K562 (cell line): Measurements from ENCODE around the gene CYSRT1. TPM values are rescaled to one million over a fixed set of nuclear protein-coding genes. Genes with fewer than 3 reads are reported as not detected.

Source experiments
- ATAC-seq: fragments of 200-7000 bp; cut with Tn5 transposase; 3 replicates; pipeline ENCODE4 v1.9.1; 2020; ENCODE audit warnings: moderate library complexity
- BruUV-seq: library from RNA; stranded (reverse); fragments of 400-500 nt; replicated peaks from 2 replicates; lab custom pipeline; 2021; lab: Mats Ljungman, UMichigan
- CTCF ChIA-PET: fragments of 300-600 bp; formaldehyde crosslinking; extraction: SDS; loops from one replicate; lab custom pipeline; 2021; ENCODE audit warnings: low intra/inter-chr PET ratio; lab: Yijun Ruan, JAX
- POLR2A ChIA-PET: fragments of 300-600, 350-650 bp; sonication (Branson Sonifier 250); formaldehyde crosslinking; extraction: SDS; loops from one replicate; lab custom pipeline; 2021; ENCODE audit warnings: antibody characterized with exemption, inconsistent platforms; lab: Yijun Ruan, JAX
- DNase-seq, 4 experiments: peaks; one replicate each; pipeline versions ENCODE4 v3.0.0 to v3.0.0-alpha.2; 2011 to 2018; ENCODE audit warnings: low spot score in 3 of 4, mixed read lengths in 3 of 4; ENCODE audit errors: extremely low read depth in 1 of 4
- FAIRE-seq: peaks from 2 replicates; lab custom pipeline; 2011; peaks lifted over from hg19 to GRCh38; lab: Jason Lieb, UNC
- H2AFZ ChIP-seq: 2 replicates; pipeline ENCODE4 v1.6.0; 2011; ENCODE audit warnings: low read depth, low read length, control low read depth, inconsistent platforms
- H3K27ac ChIP-seq: fragments of 200-600 bp; 3 replicates; pipeline ENCODE4 v1.8.0; 2011; ENCODE audit warnings: low read depth, mild to moderate bottlenecking, control low read depth, inconsistent platforms, low read length, moderate library complexity, mixed read lengths; ENCODE audit errors: extremely low read depth
- H3K27me3 ChIP-seq, 2 experiments: fragments of 300-600 bp in 1 of 2; 2 replicates in 1 of 2; 3 replicates in 1 of 2; pipeline versions ENCODE4 v1.6.0 to v1.8.0; 2011; ENCODE audit warnings: inconsistent platforms in 2 of 2, low read length in 2 of 2, mild to moderate bottlenecking in 1 of 2, mixed read lengths in 1 of 2, moderate library complexity in 1 of 2; ENCODE audit not compliant: control insufficient read depth in 2 of 2, insufficient read depth in 2 of 2
- H3K36me3 ChIP-seq: fragments of 300-600 bp; 3 replicates; pipeline ENCODE4 v1.8.0; 2011; ENCODE audit warnings: mild to moderate bottlenecking, low read length, inconsistent platforms; ENCODE audit not compliant: control insufficient read depth, insufficient read depth
- H3K4me1 ChIP-seq, 2 experiments: fragments of 200-600 bp in 1 of 2; replicated peaks in 1 of 2; 2 replicates in 1 of 2; 3 replicates in 1 of 2; pipeline versions ENCODE4 v1.5.1 to v1.8.0; 2011; ENCODE audit warnings: inconsistent platforms in 2 of 2, low read length in 2 of 2, mild to moderate bottlenecking in 1 of 2, mixed read lengths in 1 of 2, moderate library complexity in 1 of 2; ENCODE audit not compliant: control insufficient read depth in 2 of 2, insufficient read depth in 2 of 2
- H3K4me2 ChIP-seq: 2 replicates; pipeline ENCODE4 v1.6.1; 2011; ENCODE audit warnings: low read length, control low read depth, inconsistent platforms, mixed read lengths; ENCODE audit not compliant: insufficient read depth
- H3K4me3 ChIP-seq: fragments of 200-600 bp; sonication (generic), shearing (Covaris generic); 2 replicates; pipeline ENCODE4 v1.5.1; 2016; ENCODE audit warnings: control low read depth, inconsistent platforms
- H3K79me2 ChIP-seq: fragments of 200-600 bp; 3 replicates; pipeline ENCODE4 v1.8.0; 2011; ENCODE audit warnings: low read length, inconsistent platforms; ENCODE audit not compliant: control insufficient read depth, insufficient read depth
- H3K9ac ChIP-seq, 2 experiments: 2 replicates each; pipeline versions ENCODE4 v1.6.0 to v1.6.1; 2011; ENCODE audit warnings: low read depth in 2 of 2, low read length in 2 of 2, control low read depth in 1 of 2, inconsistent platforms in 1 of 2, mild to moderate bottlenecking in 1 of 2, mixed read lengths in 1 of 2; ENCODE audit not compliant: insufficient read depth in 1 of 2
- H3K9me1 ChIP-seq: one replicate; pipeline ENCODE4 v1.6.0; 2011; ENCODE audit warnings: inconsistent platforms, mild to moderate bottlenecking, low read length, moderate library complexity; ENCODE audit not compliant: control insufficient read depth, insufficient read depth
- H3K9me3 ChIP-seq: replicated peaks from 2 replicates; pipeline ENCODE4 v1.5.1; 2011; ENCODE audit warnings: low read depth, low read length, inconsistent platforms; ENCODE audit not compliant: control insufficient read depth, insufficient read depth
- H4K20me1 ChIP-seq: replicated peaks from 2 replicates; pipeline ENCODE4 v1.6.1; 2011; ENCODE audit warnings: low read length, inconsistent platforms, mixed read lengths; ENCODE audit not compliant: control insufficient read depth, insufficient read depth
- ATF1 ChIP-seq, 2 experiments: fragments of 450-650 bp in 1 of 2; IDR thresholded peaks; 2 replicates each; pipeline ENCODE4 v1.6.1; 2016; ENCODE audit warnings: missing compliant biosample characterization in 1 of 2, missing genetic modification characterization in 1 of 2
- CTCFL ChIP-seq: IDR thresholded peaks from 2 replicates; pipeline ENCODE4 v1.6.1; 2011; ENCODE audit warnings: borderline replicate concordance, low read depth, mild to moderate bottlenecking, moderate library complexity, low read length; ENCODE audit not compliant: insufficient read depth, poor library complexity, severe bottlenecking
- FIP1L1 ChIP-seq: fragments of 200-400 bp; formaldehyde crosslinking; IDR thresholded peaks from 2 replicates; pipeline ENCODE4 v1.6.1; 2018; ENCODE audit warnings: mild to moderate bottlenecking, low read depth, low read length; ENCODE audit not compliant: poor library complexity, severe bottlenecking
- GATAD2A ChIP-seq: fragments of 450-650 bp; IDR thresholded peaks from 2 replicates; pipeline ENCODE4 v1.6.1; 2017
- IFI16 ChIP-seq: fragments of 250-450 bp; sonication (Bioruptor Pico); IDR thresholded peaks from 2 replicates; pipeline ENCODE4 v2.1.2; 2022; ENCODE audit warnings: mild to moderate bottlenecking, inconsistent platforms
- MAZ ChIP-seq, 2 experiments: fragments of 450-650 bp in 1 of 2; sonication (generic) in 1 of 2; formaldehyde crosslinking; IDR thresholded peaks in 1 of 2; conservative IDR thresholded peaks in 1 of 2; 2 replicates each; pipeline versions ENCODE4 v1.4.0 to v1.5.0; 2020; ENCODE audit warnings: mild to moderate bottlenecking in 1 of 2, missing genetic modification reagents in 1 of 2
- NR2C1 ChIP-seq, 2 experiments: fragments of 450-650 bp; IDR thresholded peaks; 2 replicates each; pipeline ENCODE4 v1.6.1; 2017; ENCODE audit warnings: mild to moderate bottlenecking in 2 of 2, antibody characterized with exemption in 1 of 2, inconsistent platforms in 1 of 2, missing compliant biosample characterization in 1 of 2, missing genetic modification characterization in 1 of 2
- PHTF2 ChIP-seq: fragments of 250-450 bp; sonication (Bioruptor Pico); IDR thresholded peaks from 2 replicates; pipeline ENCODE4 v1.5.0; 2021; ENCODE audit warnings: mild to moderate bottlenecking
- VEZF1 ChIP-seq: fragments of 200-800 bp; sonication (Bioruptor generic); IDR thresholded peaks from 2 replicates; pipeline ENCODE4 v1.6.1; 2017; ENCODE audit warnings: missing genetic modification characterization, missing compliant biosample characterization
- ZNF445 ChIP-seq: fragments of 250-450 bp; sonication (Bioruptor Pico); IDR thresholded peaks from 2 replicates; pipeline ENCODE4 v1.4.0; 2020; ENCODE audit warnings: low read depth, mild to moderate bottlenecking, moderate library complexity
- ZNF740 ChIP-seq, 3 experiments: fragments of 200-800 bp in 1 of 3; sonication (Bioruptor generic) in 1 of 3; sonication (generic) in 1 of 3; formaldehyde crosslinking in 1 of 3; IDR thresholded peaks; 2 replicates each; pipeline versions ENCODE4 v1.6.1 to v1.8.0; 2016 to 2022; ENCODE audit warnings: mild to moderate bottlenecking in 2 of 3, missing compliant biosample characterization in 2 of 3, missing genetic modification characterization in 2 of 3, missing genetic modification reagents in 1 of 3
- WGBS: fragments of 100-300 bp; shearing (Covaris generic); methylation state at CpG from one replicate; pipeline ENCODE4 v1.1.6; 2016; ENCODE audit warnings: low coverage, mixed read lengths; ENCODE audit not compliant: insufficient coverage; ENCODE audit errors: missing lambda C conversion rate; 5-methylcytosine and 5-hydroxymethylcytosine counted together
- in situ Hi-C: fragments of 300-500 bp; cut with MboI; formaldehyde crosslinking; loops from 4 replicates; pipeline ENCODE4 v1.15.0; 2018; ENCODE audit warnings: inconsistent platforms, mixed read lengths
- intact Hi-C: fragments of 100-400 bp; cut with micrococcal nuclease; formaldehyde crosslinking; loops from 2 replicates; pipeline ENCODE4 v1.14.2; 2022
- polyA plus RNA-seq, 8 experiments: library from polyadenylated mRNA; depleted of rRNA in 4 of 8; stranded (reverse) in 5 of 8; unstranded in 3 of 8; fragments of >200 nt; fragmentation: Nextera tagmentation in 2 of 8; fragmentation: Illumina TruSeq in 1 of 8; extraction: Ambion mirVana in 2 of 8; extraction: Trizol in 1 of 8; gene quantifications; 2 replicates each; pipeline versions ENCODE4 v1.2.1 to v1.2.3, GENCODE V29; 2011 to 2014; ENCODE audit warnings: inconsistent platforms in 1 of 8, missing spikeins in 1 of 8
- total RNA-seq, 7 experiments: library from RNA; depleted of rRNA in 6 of 7; stranded (reverse); fragments of >200 nt in 6 of 7; fragmentation: Illumina TruSeq in 2 of 7; extraction: Trizol in 2 of 7; gene quantifications; 2 replicates each; pipeline versions ENCODE4 v1.2.1 to v1.2.3, GENCODE V29; 2011 to 2021; ENCODE audit warnings: low replicate concordance in 1 of 7
- TF ChIP-seq, protein P1 (sequence below): fragments of 250-450 bp; sonication (Bioruptor Pico); IDR thresholded peaks from 2 replicates; pipeline ENCODE4 v1.5.0; 2021
- TF ChIP-seq, protein P2 (sequence below): fragments of 250-450 bp; sonication (Bioruptor Pico); IDR thresholded peaks from 2 replicates; pipeline ENCODE4 v1.8.0; 2021; ENCODE audit warnings: borderline replicate concordance, mild to moderate bottlenecking, moderate library complexity; ENCODE audit not compliant: poor library complexity, severe bottlenecking

The CYSRT1 gene
- total and polyA plus RNA-seq, 9 of the 15 experiments (the other 6 are each of a cell fraction or from before 2014, with no cell fraction given) = 0.04 to 1.4 (median 0.42) TPM; not detected in 3

GRCh38 chr9:137228506-137228967 lies 3.6 kb downstream of the CYSRT1 start:
- H3K4me2 ChIP-seq = no peak overlapping the region
- 21% methylated on average over 17 of the region's 29 CpGs for WGBS
- no peaks in the 10 kb centered on the region for H3K9me3 ChIP-seq
- no peaks in the 10 kb centered on the region for H3K36me3 ChIP-seq
- no peak overlapping the region for H3K27ac ChIP-seq
- H3K4me1 ChIP-seq = peaks cover 13 to 99% of the 10 kb centered on the region in 2 experiments
- H4K20me1 ChIP-seq = no peaks in the 10 kb centered on the region
- no peaks in the 10 kb centered on the region for H3K9me1 ChIP-seq
- in situ Hi-C loops = loop anchor here (5.0 to 25.0 kb wide), 3 partner anchors 41 to 441 kb away; partner anchors contain the start of genes ANAPC2, CCDC183, SSNA1 and TMEM141
- POLR2A ChIA-PET = interaction anchor here (0.6 to 1.9 kb wide), 2 partner anchors 40 to 206 kb away, joined by 3 to 6 read pairs; partner anchors contain the start of genes ANAPC2 and SSNA1
- FAIRE-seq (no peak), DNase-seq (peak in 2 of 4 experiments; percentile 43 to 51), ATAC-seq (no peak)
- BruUV-seq = no TSS peak
- intact Hi-C loops = no loop called here
- no peaks in the 10 kb centered on the region for H3K79me2 ChIP-seq
- no peaks in the 10 kb centered on the region for H3K27me3 ChIP-seq
- no peak overlapping the region for H2AFZ ChIP-seq
- peak overlapping the region in 1 of 2 experiments; percentile 74; a peak in 2 of 4 replicates for H3K9ac ChIP-seq
- H3K4me3 ChIP-seq = no peak overlapping the region
- CTCF ChIA-PET = interaction anchor here (0.9 to 2.6 kb wide), 2 partner anchors 40 to 180 kb away, joined by 4 to 19 read pairs; partner anchors contain the start of genes ANAPC2 and SSNA1
- TF ChIP-seq ZNF445 (CRISPR knock-in tag) (no peak), ATF1 (CRISPR knock-in tag; IDR thresholded peaks at IDR 0.05) (no peak), ATF1 (tag; IDR thresholded peaks at IDR 0.05) (0 out of 2 replicates have a peak, but pooled peaks have one; percentile 9), CTCFL (no peak), NR2C1 (IDR thresholded peaks at IDR 0.05) (no peak), NR2C1 (tag; IDR thresholded peaks at IDR 0.05) (no peak), FIP1L1 (peak; percentile 9), GATAD2A (no peak), ZNF740 (CRISPR knock-in tag; IDR thresholded peaks at IDR 0.05) (no peak), ZNF740 (tag; IDR thresholded peaks at IDR 0.05) (no peak), VEZF1 (CRISPR knock-in tag) (0 out of 2 replicates have a peak, but pooled peaks have one; percentile 19), PHTF2 (no peak), IFI16 (CRISPR knock-in tag) (no peak), MAZ (CRISPR knock-in tag; conservative IDR thresholded peaks at IDR 0.05 in 1 of 2, IDR thresholded peaks at IDR 0.05 in 1 of 2) (no peak)
- TF ChIP-seq, protein P1, sequence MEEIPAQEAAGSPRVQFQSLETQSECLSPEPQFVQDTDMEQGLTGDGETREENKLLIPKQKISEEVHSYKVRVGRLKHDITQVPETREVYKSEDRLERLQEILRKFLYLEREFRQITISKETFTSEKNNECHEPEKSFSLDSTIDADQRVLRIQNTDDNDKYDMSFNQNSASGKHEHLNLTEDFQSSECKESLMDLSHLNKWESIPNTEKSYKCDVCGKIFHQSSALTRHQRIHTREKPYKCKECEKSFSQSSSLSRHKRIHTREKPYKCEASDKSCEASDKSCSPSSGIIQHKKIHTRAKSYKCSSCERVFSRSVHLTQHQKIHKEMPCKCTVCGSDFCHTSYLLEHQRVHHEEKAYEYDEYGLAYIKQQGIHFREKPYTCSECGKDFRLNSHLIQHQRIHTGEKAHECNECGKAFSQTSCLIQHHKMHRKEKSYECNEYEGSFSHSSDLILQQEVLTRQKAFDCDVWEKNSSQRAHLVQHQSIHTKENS (CRISPR knock-in tag) = no peak
- TF ChIP-seq, protein P2, sequence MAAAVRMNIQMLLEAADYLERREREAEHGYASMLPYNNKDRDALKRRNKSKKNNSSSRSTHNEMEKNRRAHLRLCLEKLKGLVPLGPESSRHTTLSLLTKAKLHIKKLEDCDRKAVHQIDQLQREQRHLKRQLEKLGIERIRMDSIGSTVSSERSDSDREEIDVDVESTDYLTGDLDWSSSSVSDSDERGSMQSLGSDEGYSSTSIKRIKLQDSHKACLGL = no peak
